Nephron progenitor cell (in vitro differentiated cells): ENCODE results near the gene OR10G8.
"Not testable (repeated sequence)": the region's sequence is repeated elsewhere in the genome, so short reads cannot be mapped to it uniquely, and the experiment has no call there.

Source experiments
- DNase-seq: peaks from one replicate; pipeline ENCODE4 v3.0.0; 2021
- H3K27ac Mint-ChIP-seq: 2 replicates; pipeline ENCODE4 v1.8.0; 2021; ENCODE audit warnings: mild to moderate bottlenecking, moderate library complexity, mixed read lengths
- H3K27me3 Mint-ChIP-seq: 2 replicates; pipeline ENCODE4 v1.8.0; 2021; ENCODE audit warnings: mild to moderate bottlenecking, low read depth, mixed read lengths; ENCODE audit not compliant: poor library complexity
- H3K36me3 Mint-ChIP-seq: 2 replicates; pipeline ENCODE4 v1.8.0; 2021; ENCODE audit warnings: low read depth, mixed read lengths
- H3K4me1 Mint-ChIP-seq: 2 replicates; pipeline ENCODE4 v1.8.0; 2021; ENCODE audit warnings: mixed read lengths
- H3K4me3 Mint-ChIP-seq: 2 replicates; pipeline ENCODE4 v1.8.0; 2021; ENCODE audit warnings: mild to moderate bottlenecking, moderate library complexity, mixed read lengths
- H3K9me3 Mint-ChIP-seq: 2 replicates; pipeline ENCODE4 v1.8.0; 2021; ENCODE audit warnings: mild to moderate bottlenecking, moderate library complexity, mixed read lengths
- TF ChIP-seq, protein P1 (sequence below): fragments of 200-600 bp; sonication (generic); IDR thresholded peaks from 2 replicates; pipeline ENCODE4 v1.5.0; 2021; ENCODE audit warnings: antibody characterized with exemption

Gene OR10G8, protein sequence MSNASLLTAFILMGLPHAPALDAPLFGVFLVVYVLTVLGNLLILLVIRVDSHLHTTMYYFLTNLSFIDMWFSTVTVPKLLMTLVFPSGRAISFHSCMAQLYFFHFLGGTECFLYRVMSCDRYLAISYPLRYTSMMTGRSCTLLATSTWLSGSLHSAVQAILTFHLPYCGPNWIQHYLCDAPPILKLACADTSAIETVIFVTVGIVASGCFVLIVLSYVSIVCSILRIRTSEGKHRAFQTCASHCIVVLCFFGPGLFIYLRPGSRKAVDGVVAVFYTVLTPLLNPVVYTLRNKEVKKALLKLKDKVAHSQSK

DNA sequence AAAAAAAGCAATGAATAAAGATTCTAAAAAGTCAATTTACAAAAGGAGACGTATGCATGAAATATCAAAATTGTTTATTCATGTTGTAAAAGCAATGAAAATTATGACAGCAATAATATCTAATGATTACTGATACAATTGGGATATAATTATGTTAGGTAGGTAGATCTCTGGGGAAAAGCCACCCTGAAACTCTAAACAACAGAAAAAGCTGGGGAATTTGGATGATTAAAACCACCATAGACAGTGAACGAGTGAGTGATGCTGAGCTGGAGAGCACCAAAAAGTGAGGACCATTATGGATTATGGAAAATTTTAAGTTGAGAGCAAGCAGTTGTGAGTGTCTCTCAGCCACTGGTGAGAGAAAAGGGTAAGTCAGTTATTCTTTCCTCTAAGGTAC lies at the start of gene OR10G8:
Gene OR10G8, plus strand, starts transcription at position 301 of the 400 bp plus-strand sequence. CDS start 2,825 bp downstream, outside the sequence.
- H3K9me3 Mint-ChIP-seq, result no peaks in the 10 kb centered on the region
- no peak within 1 kb of the TSS for H3K27ac Mint-ChIP-seq
- no peaks in the 10 kb centered on the region for H3K36me3 Mint-ChIP-seq
- H3K4me1 Mint-ChIP-seq, result peaks cover 4% of the 10 kb centered on the region
- no peak for DNase-seq
- peaks cover 8% of the 10 kb centered on the region for H3K27me3 Mint-ChIP-seq
- no peak within 1 kb of the TSS for H3K4me3 Mint-ChIP-seq
- TF ChIP-seq, protein P1, sequence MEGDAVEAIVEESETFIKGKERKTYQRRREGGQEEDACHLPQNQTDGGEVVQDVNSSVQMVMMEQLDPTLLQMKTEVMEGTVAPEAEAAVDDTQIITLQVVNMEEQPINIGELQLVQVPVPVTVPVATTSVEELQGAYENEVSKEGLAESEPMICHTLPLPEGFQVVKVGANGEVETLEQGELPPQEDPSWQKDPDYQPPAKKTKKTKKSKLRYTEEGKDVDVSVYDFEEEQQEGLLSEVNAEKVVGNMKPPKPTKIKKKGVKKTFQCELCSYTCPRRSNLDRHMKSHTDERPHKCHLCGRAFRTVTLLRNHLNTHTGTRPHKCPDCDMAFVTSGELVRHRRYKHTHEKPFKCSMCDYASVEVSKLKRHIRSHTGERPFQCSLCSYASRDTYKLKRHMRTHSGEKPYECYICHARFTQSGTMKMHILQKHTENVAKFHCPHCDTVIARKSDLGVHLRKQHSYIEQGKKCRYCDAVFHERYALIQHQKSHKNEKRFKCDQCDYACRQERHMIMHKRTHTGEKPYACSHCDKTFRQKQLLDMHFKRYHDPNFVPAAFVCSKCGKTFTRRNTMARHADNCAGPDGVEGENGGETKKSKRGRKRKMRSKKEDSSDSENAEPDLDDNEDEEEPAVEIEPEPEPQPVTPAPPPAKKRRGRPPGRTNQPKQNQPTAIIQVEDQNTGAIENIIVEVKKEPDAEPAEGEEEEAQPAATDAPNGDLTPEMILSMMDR, result no peak

DNA sequence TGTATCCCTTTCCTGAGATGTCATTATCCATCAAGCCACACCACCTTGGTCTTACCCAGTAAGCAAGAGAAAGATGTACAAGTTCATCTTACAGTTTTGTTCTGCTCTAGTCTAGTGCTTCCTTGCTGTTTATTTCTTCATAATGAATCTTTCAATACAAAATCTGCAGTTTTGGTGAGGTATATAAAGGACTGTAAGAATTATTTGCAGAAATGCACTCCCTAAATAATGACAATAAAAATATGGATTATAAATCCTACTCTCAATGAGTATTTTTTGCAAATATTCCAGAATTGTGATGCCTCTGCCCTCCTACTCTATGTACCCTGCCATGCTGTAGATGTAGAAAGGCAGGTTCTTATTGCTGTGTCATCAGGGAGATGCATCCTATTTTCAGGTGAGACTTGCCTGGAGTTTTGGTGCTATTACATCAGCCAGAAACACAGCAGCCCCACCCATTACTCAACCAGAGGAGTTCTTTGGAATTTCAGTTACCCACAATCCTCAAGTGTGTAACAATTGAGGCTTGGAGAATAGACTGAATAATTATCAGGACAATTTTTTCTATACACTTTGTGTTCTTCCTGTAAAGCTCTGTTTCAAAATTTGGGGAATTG lies 48.8 kb upstream of the OR10G8 start, which contains the start of gene OR10S1:
Gene OR10S1, minus strand, starts transcription at position 51 of the 617 bp plus-strand sequence. CDS start 117 bp downstream, outside the sequence.
- DNase-seq, result no peak
- TF ChIP-seq, protein P1, result no peak
- H3K27ac Mint-ChIP-seq, result peak within 1 kb of the TSS; percentile 85

DNA sequence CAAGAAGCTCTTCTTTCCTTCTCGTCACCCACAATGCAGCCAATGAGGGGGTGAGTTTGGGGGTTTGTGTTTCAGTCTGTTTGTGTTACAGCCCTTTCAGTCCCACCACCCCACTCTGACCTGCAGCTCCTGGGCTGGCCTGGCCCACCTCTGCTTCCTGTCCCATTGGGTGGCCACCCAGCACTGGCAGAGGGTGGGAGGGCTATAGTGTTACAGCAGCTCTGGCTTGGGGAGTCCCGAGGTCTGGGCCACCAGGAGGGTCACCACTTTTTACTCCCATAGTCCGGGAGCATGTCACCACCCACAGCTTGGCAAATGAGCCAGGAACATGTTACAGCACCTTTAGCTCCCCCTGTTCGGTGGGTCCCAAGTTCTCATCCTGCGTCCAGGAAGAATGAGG lies 47.3 kb upstream of the OR10G8 start:
- peaks cover 13% of the 10 kb centered on the region for H3K9me3 Mint-ChIP-seq
- no peaks in the 10 kb centered on the region for H3K36me3 Mint-ChIP-seq
- no peaks in the 10 kb centered on the region for H3K4me1 Mint-ChIP-seq
- H3K27ac Mint-ChIP-seq, result no peak overlapping the region
- H3K4me3 Mint-ChIP-seq, result no peak overlapping the region
- no peak for DNase-seq
- H3K27me3 Mint-ChIP-seq, result peaks cover 10% of the 10 kb centered on the region
- TF ChIP-seq, protein P1, result no peak

More for the DNA sequence above, 48.8 kb upstream of the OR10G8 start, which contains the start of gene OR10S1:
- Mint-ChIP-seq H3K4me3 (no peak within 1 kb of the TSS), H3K9me3 (peaks cover 9% of the 10 kb centered on the region), H3K27me3 (peaks cover 6% of the 10 kb centered on the region), H3K4me1 (no peaks in the 10 kb centered on the region), H3K36me3 (no peaks in the 10 kb centered on the region)

DNA sequence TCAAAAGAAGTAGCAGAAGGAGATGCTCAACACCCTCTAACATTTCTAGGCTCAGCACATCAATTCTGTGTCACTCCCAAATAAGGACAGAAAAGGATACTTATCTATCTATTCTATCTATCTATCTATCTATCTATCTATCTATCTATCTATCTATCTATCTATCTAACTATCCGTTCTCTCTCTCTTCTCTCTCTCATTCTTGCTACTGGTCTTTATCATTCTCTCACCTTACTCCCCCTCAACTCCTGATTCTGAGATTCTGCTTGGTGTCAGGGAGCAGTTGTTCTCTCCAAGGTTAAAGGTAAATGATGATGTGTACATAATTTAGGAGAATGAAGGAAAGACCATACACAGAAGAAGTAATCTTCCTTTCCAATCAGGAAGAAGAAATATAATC lies 31.5 kb upstream of the OR10G8 start, which contains the start of gene OR10G6:
Gene OR10G6, minus strand, starts transcription at position 43 of the 400 bp plus-strand sequence. Its CDS starts 0 bp downstream, at position 43.
- no peak within 1 kb of the TSS for H3K4me3 Mint-ChIP-seq
- H3K27ac Mint-ChIP-seq, result no peak within 1 kb of the TSS
- no peaks in the 10 kb centered on the region for H3K4me1 Mint-ChIP-seq
- H3K27me3 Mint-ChIP-seq, result no peaks in the 10 kb centered on the region
- no peaks in the 10 kb centered on the region for H3K9me3 Mint-ChIP-seq
- TF ChIP-seq, protein P1, result no peak
- DNase-seq, result no peak
- no peaks in the 10 kb centered on the region for H3K36me3 Mint-ChIP-seq

DNA sequence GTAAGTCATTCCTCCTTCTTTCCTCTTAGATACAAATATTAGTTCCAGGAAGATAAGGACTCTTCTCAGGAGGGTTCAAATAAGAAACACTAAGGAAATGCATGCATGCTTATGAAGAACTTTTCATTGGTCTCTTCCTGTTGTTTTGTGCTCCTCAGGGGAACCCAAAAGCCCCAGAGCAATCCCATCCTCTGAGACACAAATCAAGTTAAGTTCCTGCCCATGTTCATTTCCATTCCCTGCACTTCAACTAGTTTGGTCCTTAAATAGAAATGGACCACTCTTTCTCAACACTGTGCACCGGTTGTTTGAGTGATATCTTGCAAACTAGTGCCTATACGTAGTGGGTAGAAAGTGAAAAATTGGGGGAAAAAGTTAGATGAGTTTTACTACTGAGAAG lies 13.9 kb upstream of the OR10G8 start, which contains the start of gene OR10G4:
Gene OR10G4, plus strand, starts transcription at position 301 of the 400 bp plus-strand sequence. CDS start 2,578 bp downstream, outside the sequence.
- TF ChIP-seq, protein P1, result no peak

DNA sequence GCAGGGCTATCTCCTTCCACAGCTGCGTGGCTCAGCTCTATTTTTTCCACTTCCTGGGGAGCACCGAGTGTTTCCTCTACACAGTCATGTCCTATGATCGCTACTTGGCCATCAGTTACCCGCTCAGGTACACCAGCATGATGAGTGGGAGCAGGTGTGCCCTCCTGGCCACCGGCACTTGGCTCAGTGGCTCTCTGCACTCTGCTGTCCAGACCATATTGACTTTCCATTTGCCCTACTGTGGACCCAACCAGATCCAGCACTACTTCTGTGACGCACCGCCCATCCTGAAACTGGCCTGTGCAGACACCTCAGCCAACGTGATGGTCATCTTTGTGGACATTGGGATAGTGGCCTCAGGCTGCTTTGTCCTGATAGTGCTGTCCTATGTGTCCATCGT lies 10.8 kb upstream of the OR10G8 start:
- H3K4me3 Mint-ChIP-seq, H3K27me3 Mint-ChIP-seq, H3K27ac Mint-ChIP-seq, H3K4me1 Mint-ChIP-seq, H3K9me3 Mint-ChIP-seq, H3K36me3 Mint-ChIP-seq, DNase-seq: not testable (repeated sequence)

More for the DNA sequence above, 13.9 kb upstream of the OR10G8 start, which contains the start of gene OR10G4:
- Mint-ChIP-seq H3K27ac (no peak within 1 kb of the TSS), H3K27me3 (peaks cover 9% of the 10 kb centered on the region), H3K4me1 (no peaks in the 10 kb centered on the region), H3K36me3 (no peaks in the 10 kb centered on the region), H3K4me3 (no peak within 1 kb of the TSS), H3K9me3 (no peaks in the 10 kb centered on the region)
- no peak for DNase-seq
